Colonic mucosa (tissue), 4 donors: ENCODE results near the gene LHX6. TPM values are rescaled to one million over a fixed set of nuclear protein-coding genes. Genes with fewer than 3 reads are reported as not detected.

ENCODE experiments used
- DNase-seq: peaks from one replicate; pipeline ENCODE4 v3.0.0-alpha.2; 2020
- H3K27ac ChIP-seq: fragments of 200-600 bp; one replicate; pipeline ENCODE4 v1.8.0; 2021
- H3K27me3 ChIP-seq: fragments of 200-600 bp; one replicate; pipeline ENCODE4 v1.8.0; 2021
- H3K36me3 ChIP-seq: fragments of 200-600 bp; one replicate; pipeline ENCODE4 v1.8.0; 2021
- H3K4me1 ChIP-seq: fragments of 200-600 bp; one replicate; pipeline ENCODE4 v1.8.0; 2021; ENCODE audit warnings: mild to moderate bottlenecking
- H3K4me3 ChIP-seq: fragments of 200-600 bp; one replicate; pipeline ENCODE4 v1.8.0; 2021
- H3K9ac ChIP-seq, 2 donors: one replicate each; pipeline ENCODE4 v1.7.0; 2013; ENCODE audit warnings: control low read depth in 2 of 2, low read depth in 2 of 2, low read length in 2 of 2
- H3K9me3 ChIP-seq: fragments of 200-600 bp; one replicate; pipeline ENCODE4 v1.8.0; 2021
- CTCF ChIP-seq: fragments of 200-600 bp; IDR thresholded peaks from one replicate; pipeline ENCODE4 v1.8.0; 2022; ENCODE audit warnings: antibody characterized with exemption, mild to moderate bottlenecking
- intact Hi-C: fragments of 100-400 bp; cut with DNase I; formaldehyde crosslinking; loops from one replicate; pipeline ENCODE4 v1.14.1; 2022
- total RNA-seq, 2 donors: library from RNA; stranded (reverse); fragmentation: NEBNext Ultra II Directional in 1 of 2; extraction: Animal tissue kit (Norgen Biotek cat#: 25700) in 1 of 2; gene quantifications; one replicate each; pipeline ENCODE4 v1.2.1, GENCODE V29; 2021
- donor health status: healthy.
- donor health status: DM: no; HTN: no; CAD: no.
- donor health status: DM: no; HTN: no; CAD: no.

The LHX6 gene
- total RNA-seq, 2 donors from 2014 or later, result 1.1 to 1.2 TPM

- intact Hi-C loops, result no loop called here
- H3K36me3 ChIP-seq, result no peaks in the 10 kb centered on the region
- H3K27ac ChIP-seq, result no peak overlapping the region
- TF ChIP-seq CTCF, result no peak
- DNase-seq, result no peak
- no peaks in the 10 kb centered on the region for H3K27me3 ChIP-seq
- H3K4me3 ChIP-seq, result no peak overlapping the region
- no peak overlapping the region for H3K9ac ChIP-seq
- H3K4me1 ChIP-seq, result no peaks in the 10 kb centered on the region
- no peaks in the 10 kb centered on the region for H3K9me3 ChIP-seq
Measured at GRCh38 chr9:122195875-122196274, 32.9 kb downstream of the LHX6 start.

- TF ChIP-seq CTCF, result no peak
- Histone ChIP-seq H3K4me3 (no peak overlapping the region), H3K27ac (no peak overlapping the region), H3K4me1 (no peaks in the 10 kb centered on the region), H3K9me3 (no peaks in the 10 kb centered on the region), H3K9ac (no peak overlapping the region), H3K36me3 (no peaks in the 10 kb centered on the region), H3K27me3 (no peaks in the 10 kb centered on the region)
- intact Hi-C loops, result no loop called here
- no peak for DNase-seq
Measured at GRCh38 chr9:122193651-122194050, 35.1 kb downstream of the LHX6 start.

- no peak for DNase-seq
- Histone ChIP-seq H3K9ac (no peak overlapping the region), H3K9me3 (no peaks in the 10 kb centered on the region), H3K27me3 (no peaks in the 10 kb centered on the region), H3K4me3 (no peak overlapping the region), H3K4me1 (no peaks in the 10 kb centered on the region), H3K36me3 (no peaks in the 10 kb centered on the region), H3K27ac (no peak overlapping the region)
- TF ChIP-seq CTCF, result no peak
- intact Hi-C loops, result no loop called here
Measured at GRCh38 chr9:122192914-122193525, 35.7 kb downstream of the LHX6 start.

GRCh38 chr9:122192261-122192875 is 36.4 kb downstream of the LHX6 start:
- TF ChIP-seq CTCF, result no peak
- no peaks in the 10 kb centered on the region for H3K4me1 ChIP-seq
- no peak overlapping the region for H3K27ac ChIP-seq
- DNase-seq, result no peak
- H3K36me3 ChIP-seq, result no peaks in the 10 kb centered on the region
- H3K9ac ChIP-seq, result no peak overlapping the region
- no peaks in the 10 kb centered on the region for H3K27me3 ChIP-seq
- intact Hi-C loops, result no loop called here
- no peak overlapping the region for H3K4me3 ChIP-seq
- no peaks in the 10 kb centered on the region for H3K9me3 ChIP-seq

GRCh38 chr9:122191584-122191983 is 37.2 kb downstream of the LHX6 start:
- intact Hi-C loops, result no loop called here
- no peaks in the 10 kb centered on the region for H3K36me3 ChIP-seq
- DNase-seq, result no peak

More at GRCh38 chr9:122191584-122191983, 37.2 kb downstream of the LHX6 start:
- Histone ChIP-seq H3K27me3 (no peaks in the 10 kb centered on the region), H3K9ac (no peak overlapping the region), H3K27ac (no peak overlapping the region), H3K9me3 (no peaks in the 10 kb centered on the region), H3K4me1 (no peaks in the 10 kb centered on the region), H3K4me3 (no peak overlapping the region)
- TF ChIP-seq CTCF, result no peak
